HT-29 (cell line): ENCODE data around the gene CDRT15L2. TPM values are rescaled to one million over a fixed set of nuclear protein-coding genes. Genes with fewer than 3 reads are reported as not detected.
"Not testable (repeated sequence)": the region's sequence is repeated elsewhere in the genome, so short reads cannot be mapped to it uniquely, and the experiment has no call there.

Source experiments
- DNase-seq: peaks from one replicate; pipeline ENCODE4 v3.0.0-alpha.2; 2015; ENCODE audit warnings: low spot score
- total RNA-seq: library from RNA; depleted of rRNA; stranded (reverse); fragments of >200 nt; shearing (Covaris generic); gene quantifications from 2 replicates; pipeline ENCODE4 v1.2.3, GENCODE V29; 2014; rRNA removed

The CDRT15L2 gene
- not detected in 2 replicates for total RNA-seq

GRCh38 chr17:20579424-20579823 lies at the start of gene CDRT15L2:
TSS of gene CDRT15L2 (plus strand) at chr17:20579724. CDS start at chr17:20579744, 20 bp downstream.
- DNase-seq = not testable (repeated sequence)

- DNase-seq = not testable (repeated sequence)
These were observed 49.4 kb upstream of the CDRT15L2 start for GRCh38 chr17:20530104-20530503.

GRCh38 chr17:20532544-20533090 lies 46.9 kb upstream of the CDRT15L2 start:
- not testable (repeated sequence) for DNase-seq

- not testable (repeated sequence) for DNase-seq
These were observed 46.3 kb upstream of the CDRT15L2 start for GRCh38 chr17:20533206-20533605.

- not testable (repeated sequence) for DNase-seq
These were observed 44.6 kb upstream of the CDRT15L2 start for GRCh38 chr17:20534711-20535550.

- not testable (repeated sequence) for DNase-seq
These were observed 39.1 kb upstream of the CDRT15L2 start for GRCh38 chr17:20540414-20540813.

- not testable (repeated sequence) for DNase-seq
These were observed 38.7 kb upstream of the CDRT15L2 start for GRCh38 chr17:20540865-20541264.

GRCh38 chr17:20541853-20542546 lies 37.5 kb upstream of the CDRT15L2 start:
- not testable (repeated sequence) for DNase-seq

- DNase-seq = not testable (repeated sequence)
These were observed 31.6 kb upstream of the CDRT15L2 start for GRCh38 chr17:20547923-20548322.

- not testable (repeated sequence) for DNase-seq
These were observed 26.6 kb upstream of the CDRT15L2 start for GRCh38 chr17:20552920-20553319.

- not testable (repeated sequence) for DNase-seq
These were observed 24.8 kb upstream of the CDRT15L2 start for GRCh38 chr17:20554728-20555127.

GRCh38 chr17:20555135-20556010 lies 24.2 kb upstream of the CDRT15L2 start:
- DNase-seq = not testable (repeated sequence)

- not testable (repeated sequence) for DNase-seq
These were observed 21.4 kb upstream of the CDRT15L2 start for GRCh38 chr17:20558096-20558495.

GRCh38 chr17:20559018-20559417 lies 20.5 kb upstream of the CDRT15L2 start:
- not testable (repeated sequence) for DNase-seq

GRCh38 chr17:20562587-20562986 lies 16.9 kb upstream of the CDRT15L2 start:
- no peak for DNase-seq

GRCh38 chr17:20565245-20565644 lies 14.3 kb upstream of the CDRT15L2 start:
- DNase-seq = not testable (repeated sequence)

- DNase-seq = no peak
These were observed 13.8 kb upstream of the CDRT15L2 start for GRCh38 chr17:20565711-20566110.

- not testable (repeated sequence) for DNase-seq
These were observed 12.8 kb upstream of the CDRT15L2 start for GRCh38 chr17:20566736-20567135.

- not testable (repeated sequence) for DNase-seq
These were observed 12.1 kb upstream of the CDRT15L2 start for GRCh38 chr17:20567421-20567820.

- not testable (repeated sequence) for DNase-seq
These were observed 10.9 kb upstream of the CDRT15L2 start for GRCh38 chr17:20568604-20569003.

GRCh38 chr17:20571653-20572052 lies 7.9 kb upstream of the CDRT15L2 start:
- not testable (repeated sequence) for DNase-seq
